ENCODE results near the gene IGSF9. TPM values are rescaled to one million over a fixed set of nuclear protein-coding genes. Genes with fewer than 3 reads are reported as not detected.

The IGSF9 gene
- total RNA-seq, 2 experiments from 2014 or later = not detected

GRCh38 chr1:159920651-159921050 lies 24.8 kb downstream of the IGSF9 start:
- Histone ChIP-seq H3K27me3 (ENCODE audit: control insufficient read depth in 1 of 2, insufficient read depth in 2 of 2, low read length in 2 of 2) (no peaks in the 10 kb centered on the region), H3K36me3 (ENCODE audit: insufficient read depth, low read length) (peaks cover 65% of the 10 kb centered on the region), H3K27ac (ENCODE audit: low read depth in 1 of 2, low read length in 2 of 2) (peak overlapping the region; percentile 99 to 100), H3K4me1 (ENCODE audit: insufficient read depth, low read length) (peaks cover 67% of the 10 kb centered on the region), H3K4me3 (ENCODE audit: low read length) (no peak overlapping the region), H3K9me3 (ENCODE audit: control insufficient read depth in 1 of 2, insufficient read depth in 1 of 2, low read length in 2 of 2) (no peaks in the 10 kb centered on the region)
- Mint-ChIP-seq H3K4me1 (ENCODE audit: low read depth) (peaks cover 54% of the 10 kb centered on the region), H3K4me3 (peak overlapping the region; percentile 94), H3K9me3 (no peaks in the 10 kb centered on the region), H3K27me3 (no peaks in the 10 kb centered on the region), H3K36me3 (ENCODE audit: low read depth) (peaks cover 85% of the 10 kb centered on the region), H3K27ac (peak overlapping the region; percentile 94)
- ATAC-seq (ENCODE audit: poor library complexity) (no peak), DNase-seq (no peak)
- ChIA-PET POLR2A (no interaction called here), CTCF (interaction anchor here (1.0 kb wide), 1 partner anchor 15 kb away, joined by 4 read pairs; no protein-coding TSS in a partner anchor)
- intact Hi-C loops (cut with DNase I, micrococcal nuclease) = loop anchor here (10.0 kb wide), 2 partner anchors 66 to 364 kb away; partner anchors contain the start of gene PEX19 (in 1 of the 2)
- no peak for TF ChIP-seq CTCF (IDR thresholded peaks at IDR 0.05)

DNA sequence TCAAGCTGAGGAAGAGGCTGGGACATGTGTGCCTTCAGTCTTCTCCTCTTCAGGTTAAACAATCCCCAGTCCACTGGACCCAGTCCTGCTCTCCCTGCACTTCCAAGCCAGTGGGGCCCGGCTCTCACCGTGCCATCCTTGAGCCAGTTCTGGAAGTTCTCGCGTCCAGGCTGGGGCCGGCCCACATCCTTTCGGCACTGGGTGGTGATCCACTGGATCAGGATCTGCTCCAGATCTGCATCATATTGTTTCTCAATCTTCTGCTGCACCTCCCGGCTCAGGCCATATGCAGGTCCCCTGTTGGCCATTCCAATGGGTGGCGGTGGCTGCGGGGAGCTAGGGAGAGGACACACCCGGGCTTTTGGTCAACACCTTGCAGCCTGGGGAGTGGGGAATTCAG lies 25.2 kb downstream of the IGSF9 start:
- Mint-ChIP-seq H3K36me3 (ENCODE audit: low read depth) (peaks cover 86% of the 10 kb centered on the region), H3K4me1 (ENCODE audit: low read depth) (peaks cover 54% of the 10 kb centered on the region), H3K27ac (peak overlapping the region; percentile 94), H3K27me3 (no peaks in the 10 kb centered on the region), H3K9me3 (no peaks in the 10 kb centered on the region), H3K4me3 (no peak overlapping the region)
- Histone ChIP-seq H3K4me3 (ENCODE audit: low read length) (no peak overlapping the region), H3K9me3 (ENCODE audit: control insufficient read depth in 1 of 2, insufficient read depth in 1 of 2, low read length in 2 of 2) (no peaks in the 10 kb centered on the region), H3K4me1 (ENCODE audit: insufficient read depth, low read length) (peaks cover 68% of the 10 kb centered on the region), H3K27ac (ENCODE audit: low read depth in 1 of 2, low read length in 2 of 2) (peak overlapping the region; percentile 99 to 100), H3K27me3 (ENCODE audit: control insufficient read depth in 1 of 2, insufficient read depth in 2 of 2, low read length in 2 of 2) (no peaks in the 10 kb centered on the region), H3K36me3 (ENCODE audit: insufficient read depth, low read length) (peaks cover 65% of the 10 kb centered on the region)
- ChIA-PET CTCF (no interaction called here), POLR2A (no interaction called here)
- TF ChIP-seq CTCF (IDR thresholded peaks at IDR 0.05) = no peak
- DNase-seq (no peak), ATAC-seq (ENCODE audit: poor library complexity) (no peak)
- intact Hi-C loops (cut with DNase I, micrococcal nuclease) = loop anchor here (10.0 kb wide), 2 partner anchors 65 to 365 kb away; partner anchors contain the start of gene PEX19 (in 1 of the 2)

DNA sequence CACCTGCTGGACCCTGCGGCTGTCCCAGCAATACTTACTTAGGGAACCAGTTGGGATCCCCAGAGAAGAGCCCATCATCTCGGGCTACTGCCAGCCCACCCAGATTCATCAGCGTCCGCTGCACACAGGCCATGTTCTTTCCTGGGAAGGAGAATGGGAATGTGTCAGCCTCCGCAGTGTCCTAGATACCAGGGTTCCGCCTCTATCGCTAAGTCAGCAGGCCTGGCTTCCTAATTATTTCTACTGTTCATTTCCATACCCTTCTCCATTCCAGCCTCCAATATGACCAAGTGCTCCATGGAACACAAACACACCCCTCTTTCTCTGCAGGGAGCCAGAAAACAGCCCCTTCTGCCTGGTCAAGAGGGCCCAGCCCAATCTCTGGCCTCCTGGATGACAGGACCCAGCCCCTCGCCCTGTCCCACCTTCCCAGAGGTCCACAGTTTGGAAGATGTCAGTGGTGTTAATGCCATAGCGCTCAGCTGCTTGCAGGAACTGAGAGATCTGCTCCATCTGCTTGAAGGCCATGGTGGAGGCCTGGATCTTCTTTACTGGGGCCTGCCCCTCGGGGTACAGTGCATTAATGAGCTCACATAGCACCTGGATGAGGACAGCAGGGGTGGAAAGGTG lies 26.1 kb downstream of the IGSF9 start:
- DNase-seq (no peak), ATAC-seq (ENCODE audit: poor library complexity) (no peak)
- H3K27ac ChIP-seq (ENCODE audit: low read depth in 1 of 2, low read length in 2 of 2) = no peak overlapping the region
- intact Hi-C loops (cut with DNase I, micrococcal nuclease) = no loop called here
- TF ChIP-seq CTCF (IDR thresholded peaks at IDR 0.05) = no peak
- no peaks in the 10 kb centered on the region for H3K27me3 Mint-ChIP-seq
- no peak overlapping the region for H3K4me3 ChIP-seq (ENCODE audit: low read length)
- no peaks in the 10 kb centered on the region for H3K27me3 ChIP-seq (ENCODE audit: control insufficient read depth in 1 of 2, insufficient read depth in 2 of 2, low read length in 2 of 2)
- peaks cover 65% of the 10 kb centered on the region for H3K36me3 ChIP-seq (ENCODE audit: insufficient read depth, low read length)
- peaks cover 58% of the 10 kb centered on the region for H3K4me1 Mint-ChIP-seq (ENCODE audit: low read depth)
- peaks cover 70% of the 10 kb centered on the region for H3K4me1 ChIP-seq (ENCODE audit: insufficient read depth, low read length)
- H3K4me3 Mint-ChIP-seq = no peak overlapping the region
- peaks cover 84% of the 10 kb centered on the region for H3K36me3 Mint-ChIP-seq (ENCODE audit: low read depth)
- no peaks in the 10 kb centered on the region for H3K9me3 ChIP-seq (ENCODE audit: control insufficient read depth in 1 of 2, insufficient read depth in 1 of 2, low read length in 2 of 2)
- ChIA-PET POLR2A (no interaction called here), CTCF (no interaction called here)
- no peaks in the 10 kb centered on the region for H3K9me3 Mint-ChIP-seq
- peak overlapping the region; percentile 73 for H3K27ac Mint-ChIP-seq
